22Rv1 (cell line): Measurements from ENCODE around the gene AIP.

ENCODE experiments used
- CTCF ChIP-seq: fragments of 450-650 bp; IDR thresholded peaks from 2 replicates; pipeline ENCODE4 v1.5.1; 2017; ENCODE audit warnings: mild to moderate bottlenecking
- ZFX ChIP-seq: fragments of 450-650 bp; IDR thresholded peaks from 2 replicates; pipeline ENCODE4 v1.6.1; 2017; ENCODE audit warnings: antibody characterized with exemption, borderline replicate concordance

GRCh38 chr11:67494371-67495233 is 11.8 kb downstream of the AIP start:
- TF ChIP-seq CTCF (no peak), ZFX (no peak)
